GM10248 (cell line): ENCODE measurements around the gene TEAD1.

Experiments
- CTCF ChIA-PET: fragments of 300-600 bp; sonication (Branson Sonifier 250); formaldehyde crosslinking; extraction: SDS; loops from one replicate; lab custom pipeline; 2021; ENCODE audit warnings: antibody characterized with exemption; lab: Yijun Ruan, JAX
- POLR2A ChIA-PET: fragments of 350-650 bp; sonication (Branson Sonifier 250); formaldehyde crosslinking; extraction: SDS; loops from one replicate; lab custom pipeline; 2020; ENCODE audit warnings: antibody characterized with exemption; lab: Yijun Ruan, JAX
- DNase-seq: peaks from one replicate; pipeline ENCODE4 v3.0.0; 2012; ENCODE audit errors: extremely low spot score
- TF ChIP-seq, protein P1 (sequence below): IDR thresholded peaks from 2 replicates; pipeline ENCODE4 v1.5.1; 2012; ENCODE audit warnings: mild to moderate bottlenecking, low read depth; ENCODE audit errors: extremely low read depth, missing control alignments, control extremely low read depth

Gene TEAD1

DNA sequence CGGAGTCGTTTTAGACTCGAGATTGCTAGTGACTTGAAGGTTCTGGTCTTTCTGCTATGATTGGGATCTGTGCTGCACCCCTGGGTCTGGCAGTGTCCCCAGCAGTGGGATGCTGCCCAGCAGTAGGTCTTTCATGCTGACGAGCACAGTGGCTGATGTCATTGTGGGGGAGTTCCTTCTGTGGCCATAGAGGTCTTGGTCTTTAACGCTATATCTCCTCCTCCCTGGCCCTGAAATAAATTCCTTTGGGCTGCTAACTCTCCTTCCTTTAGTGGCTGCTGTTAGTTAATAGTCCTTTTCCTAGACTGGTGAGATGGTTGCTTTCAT is 136.3 kb downstream of the TEAD1 start:
- ChIA-PET POLR2A (no interaction called here), CTCF (no interaction called here)
- TF ChIP-seq, protein P1, sequence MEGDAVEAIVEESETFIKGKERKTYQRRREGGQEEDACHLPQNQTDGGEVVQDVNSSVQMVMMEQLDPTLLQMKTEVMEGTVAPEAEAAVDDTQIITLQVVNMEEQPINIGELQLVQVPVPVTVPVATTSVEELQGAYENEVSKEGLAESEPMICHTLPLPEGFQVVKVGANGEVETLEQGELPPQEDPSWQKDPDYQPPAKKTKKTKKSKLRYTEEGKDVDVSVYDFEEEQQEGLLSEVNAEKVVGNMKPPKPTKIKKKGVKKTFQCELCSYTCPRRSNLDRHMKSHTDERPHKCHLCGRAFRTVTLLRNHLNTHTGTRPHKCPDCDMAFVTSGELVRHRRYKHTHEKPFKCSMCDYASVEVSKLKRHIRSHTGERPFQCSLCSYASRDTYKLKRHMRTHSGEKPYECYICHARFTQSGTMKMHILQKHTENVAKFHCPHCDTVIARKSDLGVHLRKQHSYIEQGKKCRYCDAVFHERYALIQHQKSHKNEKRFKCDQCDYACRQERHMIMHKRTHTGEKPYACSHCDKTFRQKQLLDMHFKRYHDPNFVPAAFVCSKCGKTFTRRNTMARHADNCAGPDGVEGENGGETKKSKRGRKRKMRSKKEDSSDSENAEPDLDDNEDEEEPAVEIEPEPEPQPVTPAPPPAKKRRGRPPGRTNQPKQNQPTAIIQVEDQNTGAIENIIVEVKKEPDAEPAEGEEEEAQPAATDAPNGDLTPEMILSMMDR = no peak
- DNase-seq = no peak

DNA sequence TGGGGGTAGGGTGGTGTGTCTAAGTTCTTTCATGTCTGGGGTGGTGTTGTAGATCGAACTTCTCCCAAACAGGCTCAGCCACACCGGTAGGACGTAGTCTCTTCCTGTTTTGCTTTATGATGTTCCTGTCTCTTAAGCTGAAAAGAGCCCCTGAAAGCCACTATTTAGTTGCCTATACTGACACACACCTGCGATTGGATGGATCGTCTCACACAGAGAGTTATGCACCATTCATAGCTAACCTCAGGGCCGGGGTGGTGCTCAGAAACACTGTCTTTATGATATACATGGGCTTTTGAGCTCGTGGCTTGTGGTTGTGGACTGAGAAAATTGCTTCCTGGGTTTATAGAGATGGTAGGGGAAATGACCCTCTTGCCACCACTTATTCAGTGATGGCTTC is 137.6 kb downstream of the TEAD1 start:
- ChIA-PET POLR2A (no interaction called here), CTCF (interaction anchor here (1.4 kb wide), 1 partner anchor 26 kb away, joined by 4 read pairs; no protein-coding TSS in a partner anchor)
- DNase-seq = no peak
- TF ChIP-seq, protein P1 = no peak

DNA sequence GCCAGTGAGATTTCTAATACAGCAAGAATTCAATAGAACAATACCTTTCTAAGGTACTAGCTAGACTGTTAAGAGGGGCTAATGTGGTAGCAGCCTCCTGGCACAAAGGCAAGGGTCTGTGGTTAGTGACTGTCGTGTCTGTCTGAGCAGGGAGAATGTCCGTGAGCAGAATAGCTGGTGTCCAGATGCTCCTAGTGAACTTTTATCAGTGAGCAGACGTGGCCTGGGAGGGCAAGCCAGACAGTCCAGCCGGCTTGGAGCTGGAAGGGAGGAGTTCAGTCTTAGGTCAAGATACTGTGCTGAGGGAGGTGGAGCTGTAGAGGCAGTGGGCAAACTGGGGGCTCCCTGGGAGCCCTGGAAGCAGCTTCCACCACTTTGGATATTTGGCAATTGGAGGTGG is 138.6 kb downstream of the TEAD1 start:
- ChIA-PET CTCF (no interaction called here), POLR2A (no interaction called here)
- no peak for DNase-seq
- TF ChIP-seq, protein P1 = no peak

DNA sequence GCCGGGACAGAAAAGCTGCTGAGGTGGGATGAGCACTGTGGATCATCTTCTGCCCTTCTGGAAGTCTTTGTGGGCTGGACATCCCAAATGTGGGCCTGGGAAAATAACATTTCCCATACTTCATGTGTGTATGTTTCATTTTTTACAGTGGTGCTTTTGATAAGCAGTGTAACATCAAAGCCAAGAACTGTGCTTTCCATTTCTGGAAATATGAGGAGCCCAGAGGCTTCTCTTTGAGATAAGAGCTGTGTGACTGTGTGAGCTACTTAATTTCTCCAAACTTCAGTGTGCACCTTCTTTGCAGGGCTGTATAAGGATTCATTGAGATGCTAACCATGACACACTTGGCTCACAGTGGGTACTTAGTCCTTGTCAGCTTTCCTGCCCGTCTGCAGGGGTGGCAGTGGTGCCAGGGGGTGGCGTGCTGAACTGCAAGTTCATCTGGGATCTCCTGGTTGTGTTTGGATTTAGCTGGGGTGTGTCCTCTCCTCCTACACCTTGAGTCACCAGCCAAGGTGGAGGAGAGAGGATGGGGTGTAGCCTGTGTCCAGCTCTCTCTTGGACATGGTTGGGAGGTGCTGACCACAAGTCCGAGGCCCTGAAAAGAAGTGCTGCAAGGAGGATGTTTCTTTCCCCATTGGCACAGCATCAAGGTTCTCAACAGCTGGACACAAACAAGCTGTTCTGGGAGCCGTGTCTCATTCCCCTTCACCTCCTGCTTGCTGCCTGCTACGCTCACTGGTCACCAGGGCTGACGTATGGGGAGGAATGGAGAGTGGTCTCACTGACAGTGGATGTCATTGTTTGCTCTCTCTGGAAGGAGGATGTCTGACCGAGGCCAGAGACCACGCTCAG is 139.4 kb downstream of the TEAD1 start:
- DNase-seq = no peak

DNA sequence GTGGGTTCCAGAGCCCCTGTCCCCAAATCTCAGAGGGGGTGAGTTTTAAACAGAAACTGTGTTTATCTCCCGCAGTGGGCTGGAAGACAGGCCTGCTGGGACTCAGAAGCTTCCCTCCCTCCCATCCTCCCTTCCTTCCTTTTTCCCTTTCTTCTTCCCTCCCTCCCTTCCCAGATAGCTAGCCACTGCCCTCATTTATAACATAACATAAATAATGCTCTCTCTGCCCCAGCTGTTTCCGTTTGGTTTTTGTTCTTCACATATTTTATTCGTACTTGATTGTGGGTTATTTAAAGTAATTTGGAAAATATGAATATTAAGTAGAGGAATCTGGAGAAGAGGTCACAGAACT is 140.9 kb downstream of the TEAD1 start:
- CTCF ChIA-PET = interaction anchor here (0.8 to 1.4 kb wide), 3 partner anchors 13 to 216 kb away, joined by 3 read pairs; no protein-coding TSS in a partner anchor
- POLR2A ChIA-PET = no interaction called here
- TF ChIP-seq, protein P1 = no peak
- DNase-seq = no peak

More for the DNA sequence above, 139.4 kb downstream of the TEAD1 start:
- TF ChIP-seq, protein P1 = no peak
- ChIA-PET CTCF (interaction anchor here (1.0 to 1.4 kb wide), 3 partner anchors 10 to 214 kb away, joined by 3 read pairs; no protein-coding TSS in a partner anchor), POLR2A (no interaction called here)

DNA sequence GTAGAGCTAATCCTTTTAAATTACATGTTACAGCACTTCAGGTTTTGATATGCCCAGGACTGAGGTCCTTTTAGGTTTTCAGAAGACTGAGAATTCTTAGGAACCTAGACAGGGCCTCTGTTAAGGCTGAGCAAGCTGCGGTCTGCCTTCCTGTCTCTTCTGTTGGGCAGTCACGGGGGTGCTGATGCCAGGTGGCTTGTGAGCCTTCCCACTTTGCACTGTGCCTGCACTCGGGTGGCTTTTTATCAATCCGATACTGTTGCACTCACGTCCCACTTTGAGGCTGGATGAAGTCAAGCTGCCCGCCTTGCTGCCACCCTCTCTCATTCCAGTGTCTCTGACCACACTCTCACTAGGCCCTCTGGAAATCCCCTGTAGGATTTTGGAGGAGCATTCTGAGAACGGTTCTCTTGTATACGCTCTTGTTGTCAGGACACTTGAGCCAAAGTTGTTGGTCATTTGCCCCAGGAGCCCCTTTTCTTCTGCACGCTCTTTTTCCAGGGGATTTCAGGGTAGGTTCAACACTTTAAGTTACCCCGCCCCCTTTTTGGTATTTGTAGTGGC is 141.8 kb downstream of the TEAD1 start:
- POLR2A ChIA-PET = no interaction called here
- no peak for DNase-seq
- TF ChIP-seq, protein P1 = no peak
- CTCF ChIA-PET = no interaction called here
